HCT116 (cell line): ENCODE data around the gene HDLBP. TPM values are rescaled to one million over a fixed set of nuclear protein-coding genes. Genes with fewer than 3 reads are reported as not detected.

Source experiments
- ATAC-seq: fragments of 200-7000 bp; cut with Tn5 transposase; 2 replicates; pipeline ENCODE4 v1.9.1; 2020; ENCODE audit warnings: mild to moderate bottlenecking, moderate library complexity
- BruUV-seq: library from RNA; stranded (reverse); fragments of 400-500 nt; replicated peaks from 2 replicates; lab custom pipeline; 2021; lab: Mats Ljungman, UMichigan
- CTCF ChIA-PET: fragments of 300-600 bp; sonication (Branson Sonifier 250); formaldehyde crosslinking; loops from one replicate; lab custom pipeline; 2021; ENCODE audit warnings: antibody characterized with exemption; lab: Charles Lee
- POLR2A ChIA-PET: fragments of 300-600, 350-600 bp; sonication (Branson Sonifier 250); formaldehyde crosslinking; loops from one replicate; lab custom pipeline; 2021; ENCODE audit warnings: antibody characterized with exemption; lab: Charles Lee
- RAD21 ChIA-PET, 2 experiments: fragments of 300-600 bp; sonication (Branson Sonifier 250); formaldehyde crosslinking; loops; one replicate each; lab custom pipeline; 2023; ENCODE audit warnings: low total read pairs in 2 of 2; ENCODE audit not compliant: uncharacterized antibody in 2 of 2, unreplicated experiment in 2 of 2, low non-redundant PET in 1 of 2; lab: Charles Lee
- DNase-seq: peaks from one replicate; pipeline ENCODE4 v3.0.0-alpha.2; 2010; ENCODE audit warnings: low read depth, low spot score
- H2AFZ ChIP-seq: fragments of 200-600 bp; shearing (Covaris generic), sonication (generic); 2 replicates; pipeline ENCODE4 v1.6.1; 2017; ENCODE audit warnings: low read depth, mixed run types, mixed read lengths, antibody characterized with exemption, low read length; ENCODE audit not compliant: poor library complexity, severe bottlenecking
- H3K27ac ChIP-seq: 2 replicates; pipeline ENCODE4 v1.5.1; 2012; ENCODE audit warnings: low read depth, low read length
- H3K27me3 ChIP-seq: fragments of 200-600 bp; sonication (generic); 2 replicates; pipeline ENCODE4 v1.6.1; 2016; ENCODE audit warnings: mixed run types, low read length, mixed read lengths; ENCODE audit not compliant: insufficient read depth
- H3K36me3 ChIP-seq, 2 experiments: fragments of 200-500 bp in 1 of 2; fragments of 200-600 bp in 1 of 2; sonication (Bioruptor generic) in 1 of 2; sonication (generic) in 1 of 2; 2 replicates each; pipeline versions ENCODE4 v1.5.1 to v1.6.1; 2014 to 2016; ENCODE audit warnings: low read length in 2 of 2, inconsistent platforms in 1 of 2, mixed read lengths in 1 of 2, mixed run types in 1 of 2; ENCODE audit not compliant: insufficient read depth in 2 of 2, control insufficient read depth in 1 of 2
- H3K4me1 ChIP-seq, 2 experiments: fragments of 200-600 bp in 1 of 2; sonication (generic) in 1 of 2; 2 replicates each; pipeline versions ENCODE4 v1.5.1 to v1.6.1; 2012 to 2017; ENCODE audit warnings: low read length in 2 of 2, inconsistent platforms in 1 of 2, mild to moderate bottlenecking in 1 of 2, mixed read lengths in 1 of 2, mixed run types in 1 of 2, moderate library complexity in 1 of 2; ENCODE audit not compliant: insufficient read depth in 2 of 2, control insufficient read depth in 1 of 2
- H3K4me2 ChIP-seq: fragments of 200-600 bp; sonication (generic); 2 replicates; pipeline ENCODE4 v1.6.1; 2017; ENCODE audit warnings: mixed run types, low read length, mixed read lengths
- H3K4me3 ChIP-seq, 2 experiments: fragments of 200-600 bp in 1 of 2; sonication (generic) in 1 of 2; replicated peaks in 1 of 2; 2 replicates each; pipeline ENCODE4 v1.5.1; 2011 to 2016; ENCODE audit warnings: low read length in 2 of 2, control low read depth in 1 of 2, low read depth in 1 of 2, mild to moderate bottlenecking in 1 of 2, mixed read lengths in 1 of 2, mixed run types in 1 of 2
- H3K79me2 ChIP-seq: fragments of 200-600 bp; sonication (generic); 2 replicates; pipeline ENCODE4 v1.6.1; 2017; ENCODE audit warnings: mild to moderate bottlenecking, mixed run types, low read length, moderate library complexity, mixed read lengths; ENCODE audit not compliant: insufficient read depth
- H3K9ac ChIP-seq: fragments of 200-600 bp; sonication (generic); 2 replicates; pipeline ENCODE4 v1.6.1; 2016; ENCODE audit warnings: low read length, mixed read lengths
- H3K9me2 ChIP-seq: fragments of 200-600 bp; sonication (generic), shearing (Covaris generic); 2 replicates; pipeline ENCODE4 v1.6.1; 2017; ENCODE audit warnings: mixed run types, mild to moderate bottlenecking, moderate library complexity; ENCODE audit not compliant: insufficient read depth
- H3K9me3 ChIP-seq, 2 experiments: fragments of 200-500 bp in 1 of 2; fragments of 200-600 bp in 1 of 2; sonication (Bioruptor generic) in 1 of 2; sonication (generic) in 1 of 2; 2 replicates each; pipeline ENCODE4 v1.6.1; 2014 to 2017; ENCODE audit warnings: low read length in 2 of 2, mixed read lengths in 2 of 2, inconsistent platforms in 1 of 2, low read depth in 1 of 2, mild to moderate bottlenecking in 1 of 2, mixed run types in 1 of 2, moderate library complexity in 1 of 2; ENCODE audit not compliant: control insufficient read depth in 1 of 2, insufficient read depth in 1 of 2
- H4K20me1 ChIP-seq: fragments of 200-600 bp; sonication (generic), shearing (Covaris generic); 2 replicates; pipeline ENCODE4 v1.6.1; 2017; ENCODE audit warnings: mixed run types, mild to moderate bottlenecking, moderate library complexity; ENCODE audit not compliant: insufficient read depth
- ATF3 ChIP-seq: IDR thresholded peaks from 2 replicates; pipeline ENCODE4 v1.6.1; 2012
- CBX3 ChIP-seq: IDR thresholded peaks from 2 replicates; pipeline ENCODE4 v1.6.1; 2012; ENCODE audit warnings: low read depth
- CEBPB ChIP-seq: IDR thresholded peaks from 2 replicates; pipeline ENCODE4 v1.6.1; 2012; ENCODE audit warnings: low read depth
- EGR1 ChIP-seq: IDR thresholded peaks from 2 replicates; pipeline ENCODE4 v1.6.1; 2012; ENCODE audit warnings: low read depth
- ELF1 ChIP-seq: IDR thresholded peaks from 2 replicates; pipeline ENCODE4 v1.6.1; 2012; ENCODE audit warnings: low read depth, borderline replicate concordance
- EZH2 ChIP-seq: fragments of 200-600 bp; sonication (generic); IDR thresholded peaks from 2 replicates; pipeline ENCODE4 v1.6.1; 2017; ENCODE audit warnings: antibody characterized with exemption, mixed run types
- EZH2phosphoT487 ChIP-seq: fragments of 200-600 bp; IDR thresholded peaks from 2 replicates; pipeline ENCODE4 v1.6.1; 2018; ENCODE audit warnings: antibody characterized with exemption, borderline replicate concordance
- FOSL1 ChIP-seq: IDR thresholded peaks from 2 replicates; pipeline ENCODE4 v1.6.1; 2012; ENCODE audit warnings: low read depth
- MAX ChIP-seq: IDR thresholded peaks from 2 replicates; pipeline ENCODE4 v1.6.1; 2012
- POLR2A ChIP-seq: IDR thresholded peaks from 2 replicates; pipeline ENCODE4 v1.7.0; 2011; ENCODE audit warnings: borderline replicate concordance; ENCODE audit not compliant: insufficient read depth, insufficient read length; ENCODE audit errors: extremely low read depth
- RAD21 ChIP-seq: IDR thresholded peaks from 2 replicates; pipeline ENCODE4 v1.6.1; 2012; ENCODE audit warnings: low read depth, mild to moderate bottlenecking
- REST ChIP-seq: IDR thresholded peaks from 2 replicates; pipeline ENCODE4 v1.6.1; 2012; ENCODE audit warnings: low read depth
- SRF ChIP-seq: IDR thresholded peaks from 2 replicates; pipeline ENCODE4 v1.6.1; 2012; ENCODE audit warnings: low read depth
- ZFX ChIP-seq: fragments of 450-650 bp; IDR thresholded peaks from 2 replicates; pipeline ENCODE4 v1.6.1; 2017
- intact Hi-C: fragments of 100-400 bp; cut with micrococcal nuclease; formaldehyde crosslinking; loops from 2 replicates; pipeline ENCODE4 v1.10.0; 2022
- total RNA-seq: library from RNA; stranded (reverse); gene quantifications from one replicate; pipeline ENCODE4 v1.2.1, GENCODE V29; 2021; ENCODE audit not compliant: unreplicated experiment

HDLBP gene
- total RNA-seq, 1 experiment from 2014 or later = 462 TPM

DNA sequence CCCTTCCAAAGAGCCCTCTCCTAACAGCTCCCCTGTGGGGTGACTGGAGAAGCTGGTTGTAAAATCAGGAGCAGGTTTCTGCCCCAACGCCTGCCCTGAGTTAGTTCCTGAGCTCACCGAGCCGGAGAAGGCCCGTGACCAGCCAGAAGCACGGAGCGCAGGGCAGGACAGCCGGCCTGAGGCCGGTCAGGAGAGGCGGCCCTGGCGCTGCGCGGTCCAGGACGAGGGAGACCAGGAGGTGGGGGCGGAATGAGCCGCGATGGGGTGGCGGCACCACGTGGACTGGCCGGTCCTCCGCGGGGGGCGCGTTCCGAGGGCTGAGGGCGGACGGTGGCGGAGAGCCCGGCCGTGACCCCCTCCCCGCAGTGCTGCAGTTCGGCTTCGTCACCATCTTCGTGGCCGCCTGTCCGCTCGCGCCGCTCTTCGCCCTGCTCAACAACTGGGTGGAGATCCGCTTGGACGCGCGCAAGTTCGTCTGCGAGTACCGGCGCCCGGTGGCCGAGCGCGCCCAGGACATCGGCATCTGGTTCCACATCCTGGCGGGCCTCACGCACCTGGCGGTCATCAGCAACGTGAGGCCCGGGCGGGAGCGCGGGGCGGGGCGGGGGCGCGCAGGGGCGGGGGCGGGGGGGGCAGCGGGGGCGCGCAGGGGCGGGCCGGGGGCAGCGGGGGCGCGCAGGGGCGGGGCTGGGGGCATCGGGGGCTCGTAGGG, 98.0 kb downstream of the HDLBP start:
- Histone ChIP-seq H3K36me3 (no peaks in the 10 kb centered on the region), H3K9ac (no peak overlapping the region), H3K4me1 (peaks cover 7 to 9% of the 10 kb centered on the region in 2 experiments; a peak in 3 of 4 replicates), H3K4me3 (no peak overlapping the region), H2AFZ (no peak overlapping the region), H3K27me3 (no peaks in the 10 kb centered on the region), H4K20me1 (no peaks in the 10 kb centered on the region), H3K9me2 (no peaks in the 10 kb centered on the region), H3K27ac (no peak overlapping the region), H3K9me3 (no peaks in the 10 kb centered on the region), H3K4me2 (no peak overlapping the region), H3K79me2 (no peaks in the 10 kb centered on the region)
- ChIA-PET POLR2A (no interaction called here), RAD21 (no interaction called here), CTCF (no interaction called here)
- no TSS peak for BruUV-seq
- no peak for TF ChIP-seq POLR2A
- TF ChIP-seq ZFX = no peak
- TF ChIP-seq CEBPB = no peak
- TF ChIP-seq ATF3 = no peak
- TF ChIP-seq ELF1 = no peak
- no peak for TF ChIP-seq EZH2phosphoT487
- no peak for TF ChIP-seq REST
- TF ChIP-seq RAD21 = no peak
- no peak for TF ChIP-seq CBX3
- TF ChIP-seq SRF = no peak
- no peak for TF ChIP-seq FOSL1
- no peak for TF ChIP-seq EGR1
- TF ChIP-seq MAX = no peak
- TF ChIP-seq EZH2 = no peak
- DNase-seq = no peak
- intact Hi-C loops = no loop called here
- no peak for ATAC-seq
